ENCODE results near the gene PUS3.
A peak's percentile ranks its signal among the peaks of the same experiment; 100 is the strongest.

Gene PUS3

GRCh38 chr11:125887373-125888324 is 15.4 kb downstream of the PUS3 start, which contains the start of gene HYLS1:
Gene HYLS1 (plus strand): TSS chr11:125887668. CDS start chr11:125899369, 11,701 bp downstream.
- TF ChIP-seq, protein P1, sequence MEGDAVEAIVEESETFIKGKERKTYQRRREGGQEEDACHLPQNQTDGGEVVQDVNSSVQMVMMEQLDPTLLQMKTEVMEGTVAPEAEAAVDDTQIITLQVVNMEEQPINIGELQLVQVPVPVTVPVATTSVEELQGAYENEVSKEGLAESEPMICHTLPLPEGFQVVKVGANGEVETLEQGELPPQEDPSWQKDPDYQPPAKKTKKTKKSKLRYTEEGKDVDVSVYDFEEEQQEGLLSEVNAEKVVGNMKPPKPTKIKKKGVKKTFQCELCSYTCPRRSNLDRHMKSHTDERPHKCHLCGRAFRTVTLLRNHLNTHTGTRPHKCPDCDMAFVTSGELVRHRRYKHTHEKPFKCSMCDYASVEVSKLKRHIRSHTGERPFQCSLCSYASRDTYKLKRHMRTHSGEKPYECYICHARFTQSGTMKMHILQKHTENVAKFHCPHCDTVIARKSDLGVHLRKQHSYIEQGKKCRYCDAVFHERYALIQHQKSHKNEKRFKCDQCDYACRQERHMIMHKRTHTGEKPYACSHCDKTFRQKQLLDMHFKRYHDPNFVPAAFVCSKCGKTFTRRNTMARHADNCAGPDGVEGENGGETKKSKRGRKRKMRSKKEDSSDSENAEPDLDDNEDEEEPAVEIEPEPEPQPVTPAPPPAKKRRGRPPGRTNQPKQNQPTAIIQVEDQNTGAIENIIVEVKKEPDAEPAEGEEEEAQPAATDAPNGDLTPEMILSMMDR (conservative IDR thresholded peaks at IDR 0.05; ENCODE audit: control insufficient read depth, insufficient read depth, low read depth, low read length), result peak; percentile 13
- H3K4me3 ChIP-seq (ENCODE audit: control insufficient read depth, low read depth, low read length), result peak within 1 kb of the TSS; percentile 78
- peak; percentile 97 for DNase-seq (ENCODE audit: low read depth)

- peak overlapping the region; percentile 78 for H3K4me3 ChIP-seq (ENCODE audit: control insufficient read depth, low read depth, low read length)
- peak; percentile 47 for DNase-seq (ENCODE audit: low read depth)
- TF ChIP-seq, protein P1 (conservative IDR thresholded peaks at IDR 0.05; ENCODE audit: control insufficient read depth, insufficient read depth, low read depth, low read length), result no peak
Measured at GRCh38 chr11:125886997-125887372, 16.0 kb downstream of the PUS3 start.

DNA sequence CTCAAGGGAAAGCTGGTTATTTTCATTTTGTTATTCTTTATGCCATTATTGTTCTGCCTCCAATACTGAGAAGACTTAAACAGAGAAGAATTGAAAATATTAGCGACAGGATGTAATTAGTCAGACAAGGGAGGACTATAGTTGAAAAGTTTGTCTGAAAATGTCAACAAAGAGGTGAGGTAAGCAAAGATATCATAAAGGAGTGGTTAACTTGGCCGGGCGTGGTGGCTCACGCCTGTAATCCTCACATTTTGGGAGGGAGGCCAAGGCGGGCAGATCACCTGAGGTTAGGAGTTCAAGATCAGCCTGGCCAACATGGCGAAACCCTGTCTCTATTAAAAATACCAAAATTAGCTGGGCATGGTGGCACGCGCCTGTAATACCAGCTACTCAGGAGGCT is 19.6 kb downstream of the PUS3 start:
- no peak overlapping the region for H3K4me3 ChIP-seq (ENCODE audit: control insufficient read depth, low read depth, low read length)
- DNase-seq (ENCODE audit: low read depth), result no peak
- TF ChIP-seq, protein P1 (conservative IDR thresholded peaks at IDR 0.05; ENCODE audit: control insufficient read depth, insufficient read depth, low read depth, low read length), result no peak

- TF ChIP-seq, protein P1 (conservative IDR thresholded peaks at IDR 0.05; ENCODE audit: control insufficient read depth, insufficient read depth, low read depth, low read length), result no peak
- no peak for DNase-seq (ENCODE audit: low read depth)
- H3K4me3 ChIP-seq (ENCODE audit: control insufficient read depth, low read depth, low read length), result no peak overlapping the region
Measured at GRCh38 chr11:125881291-125881690, 21.7 kb downstream of the PUS3 start.

GRCh38 chr11:125874556-125875124 is 28.4 kb downstream of the PUS3 start:
- peak; percentile 74 for DNase-seq (ENCODE audit: low read depth)
- peak overlapping the region; percentile 16 for H3K4me3 ChIP-seq (ENCODE audit: control insufficient read depth, low read depth, low read length)

DNA sequence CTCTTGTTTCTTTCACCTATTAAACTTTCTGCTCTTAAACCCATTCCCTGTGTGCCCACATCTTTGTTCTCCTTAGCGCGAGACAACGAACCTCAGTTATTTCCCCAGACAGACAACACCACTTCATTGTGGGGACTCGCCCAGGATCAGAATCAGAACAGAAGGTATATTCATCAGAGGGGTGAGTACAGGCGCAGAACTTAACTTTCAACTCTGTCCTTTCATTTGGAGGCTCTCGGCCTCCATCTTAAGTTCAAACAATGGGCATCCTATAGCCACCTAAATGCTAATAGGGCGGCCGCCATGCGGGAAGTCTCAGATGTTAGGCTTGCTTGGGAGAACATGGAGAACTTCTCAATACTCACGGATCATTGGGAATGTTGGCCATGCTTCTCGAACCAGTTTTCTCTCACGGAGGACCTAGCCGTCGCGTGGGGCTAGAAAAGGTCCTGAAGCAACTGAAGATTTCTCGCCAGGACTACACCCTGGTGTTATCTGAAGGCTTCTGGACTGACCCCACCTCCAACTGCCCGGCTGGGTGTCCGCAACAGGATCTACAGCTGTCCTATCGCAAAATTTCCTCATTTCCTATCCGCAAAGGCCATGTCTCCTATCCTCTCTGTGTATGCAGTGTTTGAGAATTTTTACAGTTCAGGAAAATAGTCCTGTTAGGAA is 29.0 kb downstream of the PUS3 start:
- H3K4me3 ChIP-seq (ENCODE audit: control insufficient read depth, low read depth, low read length), result peak overlapping the region; percentile 16
- no peak for DNase-seq (ENCODE audit: low read depth)
- TF ChIP-seq, protein P1 (conservative IDR thresholded peaks at IDR 0.05; ENCODE audit: control insufficient read depth, insufficient read depth, low read depth, low read length), result no peak

More at GRCh38 chr11:125874556-125875124, 28.4 kb downstream of the PUS3 start:
- TF ChIP-seq, protein P1 (conservative IDR thresholded peaks at IDR 0.05; ENCODE audit: control insufficient read depth, insufficient read depth, low read depth, low read length), result peak; percentile 92

Measured in fibroblast of mammary gland (primary cell).